Ascending aorta (tissue), 2 donors: ENCODE data around the gene LRRTM2. TPM values are rescaled to one million over a fixed set of nuclear protein-coding genes. Genes with fewer than 3 reads are reported as not detected.

Experiments used
- DNase-seq, 2 donors: peaks; one replicate each; pipeline ENCODE4 v3.0.0-alpha.2; 2019; ENCODE audit warnings: low spot score in 2 of 2
- H3K27ac ChIP-seq, 2 donors: fragments of 200-600 bp; sonication (generic); one replicate each; pipeline ENCODE4 v1.5.1; 2016 to 2017; ENCODE audit warnings: mild to moderate bottlenecking in 1 of 2
- H3K27me3 ChIP-seq: fragments of 200-600 bp; sonication (generic); one replicate; pipeline ENCODE4 v1.5.1; 2017
- H3K36me3 ChIP-seq, 2 donors: fragments of 200-600 bp; sonication (generic); one replicate each; pipeline ENCODE4 v1.5.1; 2016
- H3K4me1 ChIP-seq, 2 donors: fragments of 200-600 bp; sonication (generic); one replicate each; pipeline ENCODE4 v1.5.1; 2016 to 2017; ENCODE audit warnings: mild to moderate bottlenecking in 1 of 2
- H3K4me3 ChIP-seq, 2 donors: fragments of 200-600 bp; sonication (generic); one replicate each; pipeline ENCODE4 v1.5.1; 2016 to 2017; ENCODE audit warnings: mild to moderate bottlenecking in 1 of 2
- H3K9me3 ChIP-seq, 2 donors: fragments of 200-600 bp; sonication (generic); one replicate each; pipeline ENCODE4 v1.5.1; 2016
- CTCF ChIP-seq, 3 experiments: fragments of 200-600 bp in 2 of 3; fragments of 450-650 bp in 1 of 3; sonication (generic) in 2 of 3; IDR thresholded peaks; one replicate each; pipeline ENCODE4 v1.5.1; 2016 to 2019; ENCODE audit warnings: antibody characterized with exemption in 3 of 3, mild to moderate bottlenecking in 1 of 3, moderate library complexity in 1 of 3
- intact Hi-C: fragments of 100-400 bp; cut with DNase I; formaldehyde crosslinking; loops from one replicate; pipeline ENCODE4 v1.15.1; 2023
- total RNA-seq: library from RNA; depleted of rRNA; stranded (reverse); fragments of >200 nt; gene quantifications from one replicate; pipeline ENCODE4 v1.1.0, GENCODE V29; 2016

LRRTM2 gene
- total RNA-seq, 1 donor from 2014 or later, result not detected

GRCh38 chr5:138870611-138871010 lies 4.5 kb downstream of the LRRTM2 start:
- H3K27me3 ChIP-seq, result no peaks in the 10 kb centered on the region
- intact Hi-C loops, result no loop called here
- no peak for TF ChIP-seq CTCF (IDR thresholded peaks at IDR 0.05)
- peak overlapping the region in 1 of 2 donors; percentile 20 for H3K4me3 ChIP-seq
- DNase-seq, result no peak
- H3K4me1 ChIP-seq, result peaks cover 0 to 41% of the 10 kb centered on the region in 2 donors
- peak overlapping the region; percentile 31 to 42 for H3K27ac ChIP-seq
- no peaks in the 10 kb centered on the region for H3K36me3 ChIP-seq
- no peaks in the 10 kb centered on the region for H3K9me3 ChIP-seq

GRCh38 chr5:138869763-138870500 lies 5.2 kb downstream of the LRRTM2 start:
- Histone ChIP-seq H3K4me1 (peaks cover 0 to 39% of the 10 kb centered on the region in 2 donors), H3K27me3 (no peaks in the 10 kb centered on the region), H3K36me3 (no peaks in the 10 kb centered on the region), H3K9me3 (no peaks in the 10 kb centered on the region), H3K27ac (peak overlapping the region; percentile 31 to 42), H3K4me3 (peak overlapping the region; percentile 3 to 20)
- TF ChIP-seq CTCF (IDR thresholded peaks at IDR 0.05), result no peak
- intact Hi-C loops, result no loop called here
- no peak for DNase-seq

- peaks cover 0 to 32% of the 10 kb centered on the region in 2 donors for H3K4me1 ChIP-seq
These were observed 6.1 kb downstream of the LRRTM2 start for GRCh38 chr5:138869038-138869437.

GRCh38 chr5:138867011-138867410 lies 8.1 kb downstream of the LRRTM2 start:
- peaks cover 0 to 10% of the 10 kb centered on the region in 2 donors for H3K9me3 ChIP-seq
- H3K27ac ChIP-seq, result no peak overlapping the region
- intact Hi-C loops, result no loop called here
- H3K27me3 ChIP-seq, result no peaks in the 10 kb centered on the region
- peaks cover 9 to 13% of the 10 kb centered on the region in 2 donors for H3K36me3 ChIP-seq
- no peak for DNase-seq
- H3K4me3 ChIP-seq, result no peak overlapping the region
- peaks cover 0 to 20% of the 10 kb centered on the region in 2 donors for H3K4me1 ChIP-seq
- no peak for TF ChIP-seq CTCF (IDR thresholded peaks at IDR 0.05)

More at GRCh38 chr5:138869038-138869437, 6.1 kb downstream of the LRRTM2 start:
- no peak for TF ChIP-seq CTCF (IDR thresholded peaks at IDR 0.05)
- DNase-seq, result no peak
- no peaks in the 10 kb centered on the region for H3K36me3 ChIP-seq
- no peaks in the 10 kb centered on the region for H3K9me3 ChIP-seq
- no peak overlapping the region for H3K4me3 ChIP-seq
- no peak overlapping the region for H3K27ac ChIP-seq
- intact Hi-C loops, result no loop called here
- H3K27me3 ChIP-seq, result no peaks in the 10 kb centered on the region

- no peaks in the 10 kb centered on the region for H3K27me3 ChIP-seq
- H3K9me3 ChIP-seq, result no peaks in the 10 kb centered on the region
- peaks cover 0 to 25% of the 10 kb centered on the region in 2 donors for H3K4me1 ChIP-seq
- DNase-seq, result no peak
- no peaks in the 10 kb centered on the region for H3K36me3 ChIP-seq
- no peak overlapping the region for H3K27ac ChIP-seq
- H3K4me3 ChIP-seq, result no peak overlapping the region
- intact Hi-C loops, result no loop called here
- no peak for TF ChIP-seq CTCF (IDR thresholded peaks at IDR 0.05)
These were observed 22.0 kb downstream of the LRRTM2 start for GRCh38 chr5:138853132-138853531.
